GM18505 (cell line): ENCODE measurements around the gene CMTM8.

Experiments used
- ATAC-seq: cut with Tn5 transposase; IDR thresholded peaks from one replicate; pipeline ENCODE4 v1.9.1; 2021; ENCODE audit not compliant: unreplicated experiment
- POLR2A ChIP-seq: IDR thresholded peaks from 4 replicates; pipeline ENCODE4 v1.6.1; 2011; ENCODE audit warnings: borderline replicate concordance; ENCODE audit not compliant: insufficient read depth, insufficient read length; ENCODE audit errors: extremely low read depth

CMTM8 gene

GRCh38 chr3:32296251-32297204 lies 58.0 kb downstream of the CMTM8 start:
- ATAC-seq: no peak
- TF ChIP-seq POLR2A: no peak

GRCh38 chr3:32297366-32297765 lies 58.9 kb downstream of the CMTM8 start:
- no peak for ATAC-seq
- TF ChIP-seq POLR2A: no peak

- no peak for TF ChIP-seq POLR2A
- no peak for ATAC-seq
Measured at GRCh38 chr3:32301426-32301825, 62.9 kb downstream of the CMTM8 start.

- TF ChIP-seq POLR2A: no peak
Measured at GRCh38 chr3:32302601-32303398, 64.3 kb downstream of the CMTM8 start.

GRCh38 chr3:32303399-32303747 lies 64.9 kb downstream of the CMTM8 start:
- no peak for ATAC-seq

More at GRCh38 chr3:32302601-32303398, 64.3 kb downstream of the CMTM8 start:
- no peak for ATAC-seq

GRCh38 chr3:32303977-32304881 lies 65.7 kb downstream of the CMTM8 start:
- no peak for TF ChIP-seq POLR2A
- ATAC-seq: no peak

More at GRCh38 chr3:32303399-32303747, 64.9 kb downstream of the CMTM8 start:
- TF ChIP-seq POLR2A: no peak

- no peak for TF ChIP-seq POLR2A
- ATAC-seq: no peak
Measured at GRCh38 chr3:32305361-32305876, 66.9 kb downstream of the CMTM8 start.

- no peak for TF ChIP-seq POLR2A
- ATAC-seq: no peak
Measured at GRCh38 chr3:32306072-32306471, 67.6 kb downstream of the CMTM8 start.

- ATAC-seq: no peak
- TF ChIP-seq POLR2A: no peak
Measured at GRCh38 chr3:32307591-32307990, 69.1 kb downstream of the CMTM8 start.

- no peak for ATAC-seq
- no peak for TF ChIP-seq POLR2A
Measured at GRCh38 chr3:32308378-32308777, 69.9 kb downstream of the CMTM8 start.

GRCh38 chr3:32309654-32310242 lies 71.3 kb downstream of the CMTM8 start:
- TF ChIP-seq POLR2A: no peak
- ATAC-seq: no peak

GRCh38 chr3:32310336-32310735 lies 71.9 kb downstream of the CMTM8 start:
- no peak for ATAC-seq
- TF ChIP-seq POLR2A: no peak
